Measurements from ENCODE around the gene C1orf87.

The C1orf87 gene

DNA sequence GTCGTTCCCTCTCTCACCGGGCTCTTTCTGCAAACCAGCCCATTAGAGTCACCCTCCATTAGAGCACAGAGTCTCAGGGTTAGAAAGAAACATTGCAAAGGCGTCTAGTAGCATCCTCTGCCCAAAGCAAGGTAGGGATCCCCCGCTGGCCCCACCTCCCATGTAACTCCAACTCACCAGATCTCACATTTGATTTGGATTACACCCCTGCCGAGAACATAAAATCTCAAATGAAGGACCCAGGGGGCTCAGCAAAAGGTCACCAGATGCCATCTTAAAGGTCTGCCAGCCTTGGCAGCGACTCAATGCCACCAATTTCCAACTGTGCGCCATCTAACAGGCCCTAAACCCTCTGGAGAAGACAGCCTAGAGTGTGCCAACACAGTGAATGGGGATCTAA is 14.1 kb downstream of the C1orf87 start:
- no peak for DNase-seq (ENCODE audit: low read depth)

DNA sequence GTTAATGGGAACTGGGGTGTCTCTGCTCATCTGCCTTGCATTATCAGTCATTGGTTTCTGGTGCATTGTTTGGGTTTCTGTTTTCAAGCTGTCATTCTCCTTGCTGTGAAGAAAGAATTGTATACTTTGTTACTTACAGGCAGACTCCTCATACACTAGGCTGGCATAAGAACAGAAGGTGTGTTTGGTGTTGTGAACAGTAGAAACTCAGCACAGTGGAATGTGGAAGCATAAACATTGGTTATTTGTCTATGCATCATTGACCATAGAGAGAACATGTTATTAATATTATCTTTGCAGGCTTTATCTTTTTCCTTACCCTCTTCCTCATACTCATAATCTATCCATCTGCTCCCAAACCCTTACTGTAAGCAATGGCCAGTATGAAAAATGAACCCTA is 18.2 kb downstream of the C1orf87 start:
- no peak for DNase-seq (ENCODE audit: low read depth)

DNA sequence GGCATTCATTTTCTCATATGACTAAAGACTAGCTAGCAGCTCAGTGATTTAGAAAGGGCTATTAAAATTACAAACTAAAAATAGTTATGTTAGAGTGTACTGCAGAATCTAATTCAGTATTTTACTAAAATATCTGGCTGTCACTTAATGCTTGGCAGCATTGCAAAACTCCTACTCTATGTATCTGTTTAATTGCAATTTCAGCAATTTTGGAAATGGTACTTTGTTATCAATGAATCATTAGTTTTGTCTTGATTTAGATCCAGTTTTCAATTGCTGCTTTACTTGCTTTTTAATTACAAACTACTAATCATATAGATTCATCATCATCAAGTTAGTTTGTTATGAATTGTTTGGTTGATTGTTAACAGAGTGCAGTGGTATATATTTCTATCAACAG is 19.2 kb downstream of the C1orf87 start:
- DNase-seq (ENCODE audit: low read depth) = no peak

- DNase-seq (ENCODE audit: low read depth) = no peak
Measured at GRCh38 chr1:60052601-60053000, 21.0 kb downstream of the C1orf87 start.

GRCh38 chr1:60051191-60051590 is 22.4 kb downstream of the C1orf87 start:
- no peak for DNase-seq (ENCODE audit: low read depth)

DNA sequence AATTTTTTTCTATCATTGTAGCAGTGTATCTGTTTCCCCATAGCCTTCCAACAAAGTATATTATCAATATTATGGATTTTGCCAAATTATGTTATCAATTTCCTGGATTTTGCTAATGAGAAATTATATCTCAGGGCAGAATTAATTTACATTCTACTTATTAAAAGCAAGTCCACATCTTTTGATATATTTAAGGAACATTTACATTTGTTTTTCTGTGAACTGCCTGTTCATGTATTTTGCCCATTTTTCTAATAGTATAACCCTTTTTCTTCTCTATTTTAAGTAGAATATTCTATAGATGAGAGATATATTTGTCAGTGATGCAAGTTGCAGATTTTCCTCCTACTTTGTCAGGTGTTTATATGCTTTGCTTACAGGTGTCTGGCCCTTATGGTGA is 24.4 kb downstream of the C1orf87 start:
- DNase-seq (ENCODE audit: low read depth) = no peak

GRCh38 chr1:60044881-60045280 is 28.7 kb downstream of the C1orf87 start:
- no peak for DNase-seq (ENCODE audit: low read depth)

DNA sequence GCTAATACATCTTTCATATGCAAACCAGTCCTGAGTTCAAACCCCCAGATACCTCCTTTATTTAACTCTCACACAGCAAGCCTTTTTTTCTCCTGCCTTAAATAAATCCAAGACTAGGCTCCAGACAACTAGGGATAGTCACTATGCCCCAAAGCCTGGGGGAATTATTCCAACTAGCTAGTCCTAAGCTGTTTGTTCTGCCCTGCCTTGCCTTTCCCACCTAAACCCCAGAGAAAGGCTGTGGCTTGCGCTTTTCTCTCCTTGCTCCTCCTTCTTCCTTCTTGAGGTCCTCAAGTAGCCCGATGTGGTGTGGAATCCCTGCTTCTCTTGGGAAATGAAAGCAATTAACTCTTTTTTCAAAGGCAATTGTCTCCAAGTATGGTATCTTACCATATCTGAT is 31.8 kb downstream of the C1orf87 start:
- DNase-seq (ENCODE audit: low read depth) = no peak

- DNase-seq (ENCODE audit: low read depth) = no peak
Measured at GRCh38 chr1:60037669-60038068, 35.9 kb downstream of the C1orf87 start.

- no peak for DNase-seq (ENCODE audit: low read depth)
Measured at GRCh38 chr1:60036856-60037460, 36.6 kb downstream of the C1orf87 start.

- no peak for DNase-seq (ENCODE audit: low read depth)
Measured at GRCh38 chr1:60035921-60036320, 37.6 kb downstream of the C1orf87 start.

- DNase-seq (ENCODE audit: low read depth) = no peak
Measured at GRCh38 chr1:60034999-60035398, 38.6 kb downstream of the C1orf87 start.

DNA sequence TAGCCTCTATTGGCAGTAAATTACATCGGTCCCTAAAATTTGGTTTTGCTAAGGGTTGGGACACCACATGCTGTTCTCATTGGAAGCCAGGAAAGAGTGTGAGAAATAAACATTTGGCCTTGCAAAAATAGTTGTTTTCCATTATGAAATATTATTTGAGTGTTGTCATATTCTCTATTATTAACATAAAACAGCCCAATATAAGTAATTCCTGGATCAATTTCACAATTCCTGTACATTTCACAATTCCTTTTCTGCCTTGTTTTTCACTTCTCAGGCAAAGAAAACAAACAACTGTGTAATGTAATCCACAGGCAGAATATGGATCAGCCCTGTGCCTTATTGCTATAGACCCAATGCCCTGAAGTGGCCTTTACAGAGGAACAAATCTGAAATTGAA is 40.5 kb downstream of the C1orf87 start:
- no peak for DNase-seq (ENCODE audit: low read depth)

GRCh38 chr1:60031146-60031545 is 42.4 kb downstream of the C1orf87 start:
- no peak for DNase-seq (ENCODE audit: low read depth)

GRCh38 chr1:60025552-60025951 is 48.0 kb downstream of the C1orf87 start:
- DNase-seq (ENCODE audit: low read depth) = no peak

DNA sequence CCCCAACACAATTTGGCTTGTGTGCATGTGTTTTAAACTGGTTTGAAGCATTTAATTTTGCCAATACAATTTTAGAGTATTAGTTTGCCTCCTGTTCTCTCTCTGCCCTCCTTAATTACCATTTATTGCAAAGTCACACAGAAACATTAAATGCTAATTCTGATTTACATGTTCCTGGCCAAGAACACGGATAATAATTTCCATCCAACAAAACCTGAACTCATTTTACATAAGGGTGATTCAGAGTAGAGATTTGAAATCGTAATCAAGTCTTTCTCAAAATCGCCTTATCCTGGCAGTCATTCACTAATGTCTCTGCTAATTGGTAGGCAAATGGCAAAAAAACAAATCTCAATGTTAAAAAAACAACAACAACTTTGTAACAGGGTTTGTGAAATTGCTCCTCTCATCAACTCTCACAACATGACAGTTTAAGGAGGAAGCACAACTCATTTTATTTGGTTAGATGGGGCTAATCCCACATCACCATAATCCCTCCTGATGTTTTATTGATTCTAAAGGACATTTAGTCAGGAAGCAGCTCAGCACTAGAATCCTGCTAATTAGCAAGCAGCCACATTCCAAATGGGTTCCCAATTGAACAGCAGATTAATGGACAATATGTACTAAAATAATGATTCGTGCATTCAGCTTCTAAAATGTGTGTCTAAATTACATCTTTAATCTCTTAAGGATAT is 55.9 kb downstream of the C1orf87 start:
- no peak for DNase-seq (ENCODE audit: low read depth)

GRCh38 chr1:60010690-60011089 is 62.9 kb downstream of the C1orf87 start:
- DNase-seq (ENCODE audit: low read depth) = no peak

GRCh38 chr1:60008500-60008899 is 65.1 kb downstream of the C1orf87 start:
- DNase-seq (ENCODE audit: low read depth) = no peak

GRCh38 chr1:60000625-60001024 is 72.9 kb downstream of the C1orf87 start:
- DNase-seq (ENCODE audit: low read depth) = no peak

GRCh38 chr1:59999746-60000145 is 73.8 kb downstream of the C1orf87 start:
- no peak for DNase-seq (ENCODE audit: low read depth)

DNA sequence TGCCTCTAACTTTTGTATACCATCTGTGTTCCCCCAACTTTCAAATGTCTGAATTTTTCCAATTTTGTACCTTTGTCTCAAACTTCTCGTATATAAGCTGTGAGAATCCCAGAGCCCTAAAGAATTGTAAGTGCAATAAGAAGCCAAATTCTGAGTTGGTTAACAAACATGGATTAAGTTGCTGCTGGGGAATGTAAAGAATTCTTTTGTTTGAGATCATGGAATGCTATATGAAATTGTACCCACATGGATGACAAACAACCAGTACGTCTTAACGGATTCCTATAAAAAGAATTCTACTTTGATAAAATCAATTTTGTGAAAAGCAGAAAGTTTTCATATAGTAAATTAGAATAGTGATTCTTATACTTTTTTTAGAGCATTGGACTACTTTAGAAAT is 74.6 kb downstream of the C1orf87 start:
- DNase-seq (ENCODE audit: low read depth) = no peak

- no peak for DNase-seq (ENCODE audit: low read depth)
Measured at GRCh38 chr1:59997479-59998115, 76.0 kb downstream of the C1orf87 start.

GRCh38 chr1:59994302-59995198 is 79.0 kb downstream of the C1orf87 start:
- DNase-seq (ENCODE audit: low read depth) = no peak

Data from stimulated activated CD8-positive, alpha-beta memory T cell treated with anti-CD3 and anti-CD28 coated beads, Interleukin-15, amount 100 ng/mL, for 24 hours (primary cell).